GM12872 (cell line): ENCODE results near the gene UBE2V1.

Experiments used
- CTCF ChIP-seq: IDR thresholded peaks from 3 replicates; pipeline ENCODE4 v1.5.1; 2011; ENCODE audit warnings: low read depth, mild to moderate bottlenecking, low read length, moderate library complexity; ENCODE audit not compliant: insufficient read depth

Gene UBE2V1

DNA sequence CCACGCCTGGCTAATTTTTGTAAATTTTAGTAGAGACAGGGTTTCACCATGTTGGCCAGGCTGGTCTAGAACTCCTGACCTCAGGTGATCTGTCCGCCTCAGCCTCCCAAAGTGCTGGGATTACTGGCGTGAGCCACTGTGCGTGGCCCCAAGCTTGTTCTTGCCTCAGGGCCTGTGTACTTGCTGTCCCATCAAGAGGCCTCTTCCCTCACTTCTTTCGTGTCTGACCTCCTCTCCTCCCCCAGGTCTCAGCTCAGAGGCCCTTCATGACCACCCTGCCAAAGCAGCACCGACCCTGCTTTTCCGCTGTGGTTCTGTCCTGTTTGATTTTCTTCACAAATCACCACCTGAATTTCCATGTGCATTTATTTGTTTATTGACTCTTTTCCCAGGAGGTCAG lies 10.5 kb upstream of the UBE2V1 start:
- no peak for TF ChIP-seq CTCF

- TF ChIP-seq CTCF, result no peak
Measured at GRCh38 chr20:50122763-50123162, 9.8 kb upstream of the UBE2V1 start.

- no peak for TF ChIP-seq CTCF
Measured at GRCh38 chr20:50121858-50122271, 8.9 kb upstream of the UBE2V1 start.

DNA sequence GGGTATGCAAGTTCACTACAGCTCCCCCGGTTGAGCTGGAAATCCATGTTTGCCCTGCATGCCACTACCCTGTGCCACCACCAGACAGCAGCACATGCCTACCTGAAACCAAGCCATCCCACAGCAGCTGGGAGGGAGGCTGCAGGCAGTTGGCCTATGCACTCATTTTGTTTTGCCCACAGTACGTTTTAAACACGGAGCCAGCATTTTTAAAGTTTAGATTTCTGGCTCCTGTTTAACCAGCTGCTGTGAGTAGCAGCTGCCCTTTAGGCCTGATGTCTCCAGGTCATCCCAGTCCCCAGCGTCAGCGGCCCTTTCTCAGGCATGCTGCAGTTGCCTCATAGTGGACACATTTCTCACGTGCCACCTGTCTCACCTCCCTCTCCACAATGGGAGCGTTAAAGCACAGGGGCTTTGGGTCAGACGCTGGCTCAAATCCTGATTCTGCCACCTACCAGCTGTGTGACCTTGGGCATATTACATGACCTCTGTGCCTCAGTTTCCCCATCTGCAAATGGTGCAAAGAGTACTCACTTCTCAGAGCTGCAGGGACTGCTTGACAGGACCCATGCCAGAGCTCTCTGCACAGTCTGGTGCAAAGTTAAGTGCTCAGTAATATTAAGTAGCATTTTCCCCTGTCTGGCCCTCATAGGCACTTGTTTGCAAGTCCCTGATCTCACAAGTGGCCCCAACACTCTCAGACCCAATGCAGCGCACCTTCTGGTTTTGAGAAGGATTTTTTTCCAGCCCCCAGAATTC lies 8.2 kb upstream of the UBE2V1 start:
- TF ChIP-seq CTCF, result peak; percentile 95

DNA sequence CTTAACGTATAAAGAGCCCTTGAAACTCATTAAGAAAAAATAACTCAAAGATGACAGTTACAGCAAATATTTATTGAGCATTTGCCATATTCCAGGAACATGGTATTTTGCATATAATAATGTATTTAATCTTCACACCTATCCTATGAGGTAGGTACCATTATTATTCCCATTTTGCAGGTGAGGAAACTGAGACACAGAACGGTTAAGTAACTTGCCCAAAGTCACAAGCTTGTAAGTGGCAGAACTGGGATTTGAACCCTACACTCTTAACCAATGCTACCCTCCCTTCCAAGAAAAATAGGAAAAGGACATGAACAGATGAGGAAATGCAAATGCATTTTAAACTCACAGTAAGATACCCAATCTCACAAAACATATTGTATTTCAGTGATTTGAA lies 5.3 kb upstream of the UBE2V1 start:
- no peak for TF ChIP-seq CTCF

DNA sequence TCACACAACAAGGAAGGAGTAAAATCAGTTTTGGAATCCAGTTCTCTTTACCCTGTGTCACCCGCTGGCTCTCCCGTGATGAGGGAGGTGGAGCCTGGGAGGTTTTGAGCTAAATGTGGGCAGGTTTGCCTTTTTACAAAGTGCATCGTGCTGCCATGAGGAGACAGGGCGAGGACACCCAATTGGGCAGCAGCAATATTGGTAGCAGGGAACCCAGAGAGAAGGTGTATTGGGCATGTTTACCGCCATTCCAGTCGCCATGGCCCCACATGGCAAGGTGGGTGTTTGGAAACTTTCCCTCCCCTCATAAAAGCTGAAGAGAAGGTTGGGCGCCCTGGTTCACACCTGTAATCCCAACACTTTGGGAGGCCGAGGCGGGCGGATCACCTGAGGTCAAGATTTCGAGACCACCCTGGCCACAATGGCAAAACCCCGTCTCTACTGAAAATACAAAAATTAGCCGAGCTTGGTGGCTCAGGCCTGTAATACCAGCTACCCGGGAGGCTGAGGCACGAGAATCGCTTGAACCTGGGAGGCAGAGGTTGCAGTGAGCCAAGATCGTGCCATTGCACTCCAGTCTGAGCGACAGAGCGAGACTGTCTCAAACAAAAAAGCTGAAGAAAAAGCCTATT lies 3.5 kb upstream of the UBE2V1 start:
- no peak for TF ChIP-seq CTCF

- TF ChIP-seq CTCF, result no peak
Measured at GRCh38 chr20:50115591-50116367, 2.8 kb upstream of the UBE2V1 start.
